HG02798 (cell line): ENCODE measurements around the gene UBE3C.

Experiments
- ATAC-seq: cut with Tn5 transposase; IDR thresholded peaks from one replicate; pipeline ENCODE4 v1.9.1; 2021; ENCODE audit warnings: mild to moderate bottlenecking; ENCODE audit not compliant: unreplicated experiment, poor library complexity

Gene UBE3C

DNA sequence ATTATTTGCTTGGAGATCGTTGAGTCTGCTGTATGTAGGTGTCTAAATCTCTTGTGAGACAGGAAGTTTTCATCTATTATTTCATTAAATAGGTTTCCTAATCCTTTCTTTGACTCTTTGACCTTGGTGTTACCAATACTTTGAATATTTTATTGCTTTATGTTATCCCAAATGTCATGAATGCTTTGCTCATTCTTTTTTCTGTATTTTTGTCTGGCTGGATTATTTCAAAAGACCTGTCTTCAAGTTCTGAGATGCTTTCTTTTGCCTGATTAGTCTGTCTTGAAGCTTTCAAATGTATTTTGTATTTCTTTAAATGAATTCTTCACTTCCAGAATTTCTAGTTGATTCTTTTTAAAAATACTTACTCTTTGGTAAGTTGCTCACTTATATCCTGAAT is 27.3 kb downstream of the UBE3C start:
- no peak for ATAC-seq

GRCh38 chr7:157168571-157168970 is 29.8 kb downstream of the UBE3C start:
- ATAC-seq: no peak

DNA sequence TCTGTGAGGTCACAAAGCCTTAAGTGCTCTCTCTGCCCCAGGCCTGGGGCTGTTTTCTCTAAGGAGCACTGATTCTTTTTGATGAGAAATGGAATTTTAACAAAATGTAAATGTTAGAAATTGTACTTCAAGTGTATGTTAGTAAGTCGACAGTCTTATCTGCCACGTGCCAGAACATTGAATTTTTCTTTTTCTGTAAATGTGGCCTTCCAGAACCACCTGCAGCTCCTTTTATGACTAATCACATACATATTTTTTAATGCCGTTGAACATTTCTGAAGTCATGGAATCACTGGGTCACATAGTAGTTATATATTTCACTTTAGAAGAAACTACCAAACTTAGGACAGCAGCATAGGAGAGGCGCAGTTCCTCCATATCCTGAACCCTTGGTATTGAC is 38.0 kb downstream of the UBE3C start:
- no peak for ATAC-seq

DNA sequence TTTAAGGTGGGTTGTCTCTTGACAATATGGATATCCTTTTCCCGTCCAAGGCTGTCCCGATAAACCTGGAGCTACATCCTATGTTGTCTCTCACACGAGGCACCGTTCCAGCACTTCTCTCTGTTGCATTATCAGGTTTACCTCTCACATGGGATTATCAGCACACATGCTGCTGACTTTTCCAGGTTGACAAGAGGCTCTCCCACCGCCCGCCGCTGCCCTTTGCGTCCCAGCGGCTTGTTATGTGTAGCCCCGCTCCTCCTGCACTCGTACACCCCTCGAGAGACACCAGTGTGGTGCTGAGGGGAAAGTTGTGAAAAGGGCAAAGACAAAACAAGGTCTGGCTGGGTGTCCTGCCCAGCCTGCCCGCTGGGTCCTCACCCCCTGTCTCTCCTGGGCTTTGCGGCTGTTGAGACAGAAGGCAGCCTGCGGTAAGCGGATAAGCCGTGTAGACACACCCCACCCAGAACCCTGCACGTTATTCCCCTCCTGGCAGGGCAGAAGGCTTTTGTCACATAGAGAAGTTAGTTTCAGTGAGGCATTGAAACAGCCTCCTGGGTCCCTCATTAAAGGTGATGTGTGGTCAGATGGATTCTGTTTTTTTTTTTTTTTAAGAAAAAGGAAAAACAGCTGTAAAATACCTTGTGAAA is 38.7 kb downstream of the UBE3C start:
- ATAC-seq: no peak

DNA sequence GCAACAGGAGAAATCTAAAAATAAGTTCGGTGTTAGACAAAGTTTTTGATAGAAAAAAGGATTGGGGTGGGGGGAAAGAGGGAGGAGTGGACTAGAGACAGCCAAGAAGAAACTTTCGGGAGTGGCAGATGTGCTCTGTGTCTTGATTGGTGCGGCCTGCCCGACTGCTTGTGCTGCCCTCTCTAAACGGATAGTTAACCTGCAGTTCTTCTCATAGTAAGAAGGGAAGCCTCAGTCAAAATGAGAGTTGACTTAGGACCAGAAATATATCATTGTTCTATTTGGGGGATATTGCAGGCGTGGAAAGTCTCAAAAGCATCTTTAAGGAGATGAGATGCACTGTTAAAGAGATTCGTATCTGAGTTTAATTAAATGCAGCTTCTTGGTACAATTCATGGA is 39.3 kb downstream of the UBE3C start:
- no peak for ATAC-seq

DNA sequence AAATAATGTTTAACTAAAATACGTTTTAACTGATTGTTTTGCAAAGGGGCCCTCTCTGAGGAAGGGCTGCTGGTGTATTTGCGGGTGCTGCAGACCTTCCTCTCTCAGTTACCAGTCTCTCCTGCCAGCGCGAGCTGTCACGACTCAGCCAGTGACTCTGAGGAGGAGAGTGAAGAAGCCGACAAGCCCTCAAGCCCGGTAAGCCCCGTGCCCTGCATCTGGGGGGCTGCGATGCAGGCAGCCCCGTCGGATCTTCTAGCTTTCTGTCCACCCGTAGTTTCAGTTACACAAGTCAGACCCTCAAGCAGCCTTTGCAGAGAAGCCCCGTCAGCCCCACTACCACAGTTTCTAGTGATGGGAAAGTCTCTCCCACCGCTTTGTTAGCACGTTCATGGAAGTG is 45.1 kb downstream of the UBE3C start:
- ATAC-seq: no peak

GRCh38 chr7:157188091-157188665 is 49.5 kb downstream of the UBE3C start:
- ATAC-seq: no peak

- ATAC-seq: no peak
These were observed 50.7 kb downstream of the UBE3C start for GRCh38 chr7:157189405-157189804.

DNA sequence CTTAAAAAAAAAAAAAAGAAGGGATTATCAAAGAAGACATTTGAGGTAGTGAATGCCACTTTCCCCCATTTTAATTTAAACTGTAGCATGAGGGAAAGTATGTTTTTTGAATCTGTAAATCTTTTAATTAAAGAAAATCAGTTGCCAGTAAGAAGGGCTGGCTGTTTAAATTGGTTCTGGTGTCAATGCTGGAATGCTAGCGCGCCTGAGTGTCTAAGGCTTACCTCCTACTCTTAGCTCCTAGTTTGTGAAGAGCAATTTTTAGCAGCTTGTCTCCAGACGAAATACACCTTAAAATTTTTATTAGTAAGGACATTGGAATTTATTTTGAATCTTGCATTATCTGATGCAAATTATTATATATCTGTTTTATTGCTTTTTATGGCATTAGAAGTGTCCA is 54.1 kb downstream of the UBE3C start:
- ATAC-seq: no peak

- no peak for ATAC-seq
These were observed 54.5 kb downstream of the UBE3C start for GRCh38 chr7:157193274-157193673.

DNA sequence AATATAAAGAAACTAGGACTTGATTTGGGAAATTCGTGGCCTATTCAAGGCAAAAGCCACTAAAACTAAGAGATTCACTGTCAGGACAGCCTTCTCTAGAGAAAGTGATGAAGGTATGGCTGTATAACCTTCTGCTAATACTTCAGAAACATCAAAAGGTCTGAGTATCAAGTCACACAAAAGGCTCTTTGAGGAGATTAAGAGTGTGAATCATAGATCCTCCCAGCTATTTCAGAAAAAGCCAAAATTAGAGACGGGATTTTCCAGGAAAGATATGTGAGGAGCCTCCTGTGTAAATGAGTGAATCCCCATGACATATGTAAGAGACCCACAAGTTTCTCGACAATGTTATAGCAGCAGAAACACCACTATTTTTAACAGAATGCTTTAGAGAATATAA is 56.2 kb downstream of the UBE3C start:
- ATAC-seq: no peak

DNA sequence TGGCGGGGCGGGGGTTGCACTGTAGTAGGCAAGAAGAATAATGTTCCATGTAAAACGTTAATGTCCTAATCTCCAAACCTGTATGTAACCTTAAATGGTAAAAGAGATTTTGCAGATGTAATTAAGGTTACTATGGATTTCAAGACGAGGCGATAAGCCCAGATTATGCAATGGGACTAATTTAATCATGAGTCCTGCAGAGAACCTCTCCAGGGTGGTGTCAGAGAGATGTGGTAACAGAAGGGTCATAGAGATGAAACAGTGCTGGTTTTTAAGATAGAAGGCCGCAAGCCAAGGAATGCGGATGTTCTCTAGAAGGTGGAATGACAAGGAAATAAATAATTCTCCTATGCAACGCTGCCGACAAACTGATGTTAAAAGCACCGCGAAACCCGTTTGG is 57.1 kb downstream of the UBE3C start:
- no peak for ATAC-seq

GRCh38 chr7:157204134-157204533 is 65.4 kb downstream of the UBE3C start:
- no peak for ATAC-seq

GRCh38 chr7:157205438-157205837 is 66.7 kb downstream of the UBE3C start:
- ATAC-seq: no peak

DNA sequence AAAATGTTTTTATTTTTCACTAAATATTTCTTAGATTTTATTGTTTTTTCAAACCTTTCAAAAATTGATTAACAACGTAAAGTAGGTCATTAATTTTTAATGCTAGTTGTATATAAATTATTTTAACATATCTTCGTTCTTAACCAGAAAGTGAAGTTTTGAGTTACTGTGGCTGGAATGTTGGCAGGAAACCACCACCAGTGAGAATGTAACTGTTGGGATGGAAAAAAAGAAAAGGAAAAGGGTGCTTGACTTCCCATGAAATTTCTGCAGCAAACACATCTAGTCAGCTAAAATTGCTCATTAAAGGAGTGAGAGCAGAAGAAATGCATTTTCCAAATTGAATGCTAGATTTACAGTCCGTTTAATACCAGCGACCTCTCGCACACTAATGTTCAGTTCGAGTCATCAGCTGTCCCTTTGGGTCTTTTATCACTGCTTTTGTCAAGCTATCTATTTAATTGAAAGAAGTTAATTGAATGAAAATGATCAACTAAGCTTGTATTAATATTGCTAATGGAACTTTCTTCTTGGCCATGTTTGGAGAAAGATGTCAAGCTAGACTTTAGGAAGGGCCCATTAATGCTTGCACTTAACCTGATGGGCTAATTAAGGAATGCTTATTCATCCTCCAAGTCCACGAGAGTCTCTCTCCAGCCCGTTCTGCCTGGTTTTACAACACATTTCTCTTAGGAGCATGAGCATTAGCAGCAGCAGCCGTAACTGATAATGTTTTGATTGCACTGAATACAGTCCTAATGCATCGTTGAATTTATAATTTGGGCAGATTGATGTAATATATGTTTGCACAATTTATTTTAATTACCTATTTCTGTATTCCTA is 70.1 kb downstream of the UBE3C start:
- ATAC-seq: no peak

GRCh38 chr7:157210682-157211081 is 72.0 kb downstream of the UBE3C start:
- no peak for ATAC-seq

- ATAC-seq: no peak
These were observed 73.0 kb downstream of the UBE3C start for GRCh38 chr7:157211690-157212089.

GRCh38 chr7:157219154-157219553 is 80.4 kb downstream of the UBE3C start:
- peak; percentile 64 for ATAC-seq

- ATAC-seq: no peak
These were observed 82.3 kb downstream of the UBE3C start for GRCh38 chr7:157220916-157221569.

DNA sequence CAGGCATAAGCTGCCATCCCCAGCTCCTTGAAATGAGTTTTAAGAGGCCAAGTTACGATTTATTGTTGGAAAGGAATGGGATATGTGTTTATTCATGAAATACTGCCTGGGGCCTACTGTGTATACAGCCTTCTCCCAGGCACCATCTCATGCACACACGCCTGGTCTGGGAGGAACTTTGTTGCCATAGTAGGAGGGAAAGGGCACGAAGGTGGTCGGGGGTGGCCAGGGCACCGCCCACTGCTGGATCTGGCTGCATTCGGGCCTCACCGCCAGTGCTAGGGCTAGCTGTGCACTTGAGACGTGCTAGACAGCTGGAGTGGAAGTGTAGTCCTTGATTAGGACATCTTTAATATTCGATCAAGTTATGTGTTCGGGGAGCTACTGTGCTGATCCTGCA is 84.0 kb downstream of the UBE3C start:
- ATAC-seq: no peak

GRCh38 chr7:157224627-157225026 is 85.9 kb downstream of the UBE3C start:
- no peak for ATAC-seq
